ENCODE results near the gene RBM19.

RBM19 gene

DNA sequence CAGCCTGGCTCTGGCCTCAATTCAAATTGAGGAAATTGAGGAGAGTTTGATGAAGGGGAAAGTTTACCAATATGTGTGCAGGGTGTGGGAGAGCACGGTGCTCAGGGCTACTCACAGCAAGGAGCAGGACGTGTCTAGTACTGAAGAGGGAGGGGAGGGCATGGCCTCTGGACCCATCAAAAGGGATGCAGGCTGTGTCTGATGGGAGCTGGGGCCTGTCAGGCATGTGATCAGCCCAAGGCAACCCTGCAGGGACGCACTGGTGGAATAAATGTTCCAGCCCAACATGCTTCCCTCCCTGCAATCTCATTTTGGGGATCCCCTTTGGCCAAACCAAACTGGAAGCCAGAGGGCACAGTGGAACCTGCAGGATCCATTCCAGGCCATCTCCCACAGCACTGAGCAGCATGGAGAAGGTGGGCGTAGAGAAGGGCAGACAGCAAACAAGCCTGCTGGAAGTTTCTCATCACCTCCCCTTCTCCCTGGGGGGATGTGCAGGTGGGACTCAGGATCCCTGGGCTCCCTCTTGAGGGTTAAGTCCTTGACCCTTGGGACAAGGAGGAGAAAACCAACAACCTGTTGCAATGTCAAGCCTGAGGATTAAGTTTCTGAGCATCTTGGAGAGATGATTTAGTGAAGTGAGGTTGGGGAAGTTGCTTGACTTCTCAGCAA, 17.8 kb upstream of the RBM19 start:
- TF ChIP-seq ZFX (IDR thresholded peaks at IDR 0.05) = no peak
- TF ChIP-seq, protein P1, sequence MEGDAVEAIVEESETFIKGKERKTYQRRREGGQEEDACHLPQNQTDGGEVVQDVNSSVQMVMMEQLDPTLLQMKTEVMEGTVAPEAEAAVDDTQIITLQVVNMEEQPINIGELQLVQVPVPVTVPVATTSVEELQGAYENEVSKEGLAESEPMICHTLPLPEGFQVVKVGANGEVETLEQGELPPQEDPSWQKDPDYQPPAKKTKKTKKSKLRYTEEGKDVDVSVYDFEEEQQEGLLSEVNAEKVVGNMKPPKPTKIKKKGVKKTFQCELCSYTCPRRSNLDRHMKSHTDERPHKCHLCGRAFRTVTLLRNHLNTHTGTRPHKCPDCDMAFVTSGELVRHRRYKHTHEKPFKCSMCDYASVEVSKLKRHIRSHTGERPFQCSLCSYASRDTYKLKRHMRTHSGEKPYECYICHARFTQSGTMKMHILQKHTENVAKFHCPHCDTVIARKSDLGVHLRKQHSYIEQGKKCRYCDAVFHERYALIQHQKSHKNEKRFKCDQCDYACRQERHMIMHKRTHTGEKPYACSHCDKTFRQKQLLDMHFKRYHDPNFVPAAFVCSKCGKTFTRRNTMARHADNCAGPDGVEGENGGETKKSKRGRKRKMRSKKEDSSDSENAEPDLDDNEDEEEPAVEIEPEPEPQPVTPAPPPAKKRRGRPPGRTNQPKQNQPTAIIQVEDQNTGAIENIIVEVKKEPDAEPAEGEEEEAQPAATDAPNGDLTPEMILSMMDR (conservative IDR thresholded peaks at IDR 0.05) = no peak
- H3K27ac ChIP-seq = no peak overlapping the region

DNA sequence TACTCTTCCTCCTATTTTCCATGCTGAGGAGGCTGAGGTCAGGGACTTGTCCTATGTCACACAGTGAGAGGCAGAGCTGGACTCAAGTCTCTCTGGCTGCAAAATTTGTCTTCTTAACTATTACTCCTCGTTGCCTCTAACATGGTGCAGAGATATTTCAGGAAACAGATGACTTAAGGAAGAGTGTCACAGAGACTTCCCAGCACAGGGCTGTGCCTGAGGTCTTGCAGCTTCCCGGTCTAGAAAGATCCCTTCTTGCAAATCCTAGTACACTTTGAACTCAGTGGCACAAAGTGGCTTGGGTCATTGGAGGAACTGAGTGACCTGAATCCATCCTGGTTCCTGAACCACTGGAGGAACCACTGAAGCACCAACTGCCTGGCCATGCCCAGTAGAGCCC, 17.1 kb upstream of the RBM19 start:
- no peak overlapping the region for H3K27ac ChIP-seq
- TF ChIP-seq, protein P1 (conservative IDR thresholded peaks at IDR 0.05) = no peak
- no peak for TF ChIP-seq ZFX (IDR thresholded peaks at IDR 0.05)

DNA sequence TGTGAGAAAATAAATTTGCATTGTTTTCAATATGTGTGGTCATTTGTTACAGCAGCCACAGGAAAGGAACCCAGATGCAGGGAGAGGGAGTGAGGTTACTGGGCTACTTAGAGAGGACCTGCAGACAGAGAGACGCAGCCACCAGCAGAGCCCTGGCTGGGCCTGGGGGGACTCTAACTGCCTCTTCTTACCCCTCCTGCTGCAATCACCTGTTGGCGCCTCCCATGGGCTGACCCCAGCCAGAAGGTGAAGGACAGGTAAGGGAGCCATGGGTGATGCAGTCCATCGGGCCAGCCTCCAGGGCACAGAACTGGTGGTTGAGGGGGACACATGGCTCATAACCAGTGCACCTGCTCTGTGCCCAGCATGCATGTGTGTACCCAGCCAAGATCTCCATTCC, 15.8 kb upstream of the RBM19 start:
- TF ChIP-seq ZFX (IDR thresholded peaks at IDR 0.05) = no peak
- TF ChIP-seq, protein P1 (conservative IDR thresholded peaks at IDR 0.05) = no peak

DNA sequence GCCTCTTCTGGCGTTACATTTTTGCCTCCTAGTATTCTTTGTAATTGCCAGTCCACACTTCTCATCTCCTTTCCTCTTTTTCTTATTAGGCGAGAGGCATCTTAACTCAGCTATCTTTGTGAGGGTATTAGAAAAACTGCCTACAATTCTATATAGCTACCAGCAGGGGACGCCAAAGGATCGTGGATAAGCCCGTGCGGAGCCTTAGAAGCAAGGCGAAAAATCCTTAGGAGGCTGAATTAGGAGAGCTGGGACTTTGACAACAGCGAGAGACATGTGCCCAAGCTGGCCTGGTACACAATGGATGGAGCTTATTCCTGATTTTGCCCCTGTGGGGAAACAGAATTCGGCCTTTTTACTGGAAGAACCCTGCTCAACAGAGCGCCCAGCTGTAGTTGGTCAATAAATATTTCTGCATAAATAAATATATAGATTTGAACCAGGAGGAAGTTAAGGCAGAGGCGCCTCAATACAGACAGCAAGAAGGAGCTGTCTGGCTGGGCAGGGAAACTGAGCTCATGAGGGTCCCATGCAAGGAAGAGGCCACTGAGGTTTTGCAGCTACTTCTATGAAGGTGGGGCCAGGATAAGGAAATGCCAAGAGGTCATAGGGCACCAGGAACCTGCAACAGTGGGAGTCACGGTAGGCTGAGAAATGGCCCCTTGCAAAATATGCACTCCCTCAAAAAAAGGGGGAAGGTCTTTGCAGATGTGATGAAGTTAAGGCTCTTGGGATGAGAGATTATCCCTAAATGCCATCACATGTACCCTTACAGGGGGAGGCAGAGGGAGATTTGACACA, 14.6 kb upstream of the RBM19 start:
- H3K27ac ChIP-seq = no peak overlapping the region
- TF ChIP-seq ZFX (IDR thresholded peaks at IDR 0.05) = no peak
- TF ChIP-seq, protein P1 (conservative IDR thresholded peaks at IDR 0.05) = peak; percentile 95

More for the DNA sequence above, 15.8 kb upstream of the RBM19 start:
- H3K27ac ChIP-seq = no peak overlapping the region

DNA sequence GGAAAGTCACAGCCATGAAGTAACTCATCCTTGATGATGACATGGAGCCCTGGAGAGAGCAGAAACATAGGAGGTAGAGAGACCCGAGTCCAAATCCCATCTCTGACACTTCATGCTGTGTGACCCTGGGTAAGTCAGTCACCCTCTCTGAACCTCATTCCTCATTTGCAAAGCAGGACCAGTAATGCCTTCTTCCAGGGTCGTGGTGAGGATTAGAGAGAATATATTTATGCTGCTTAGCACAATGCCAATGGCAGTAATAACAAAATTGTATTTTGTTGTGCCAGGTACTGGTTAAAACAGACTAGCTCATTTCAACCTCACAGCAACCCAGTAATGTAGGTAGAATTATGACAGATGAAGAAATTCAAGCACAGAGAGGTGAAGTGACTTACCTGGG, 13.9 kb upstream of the RBM19 start:
- TF ChIP-seq ZFX (IDR thresholded peaks at IDR 0.05) = no peak
- TF ChIP-seq, protein P1 (conservative IDR thresholded peaks at IDR 0.05) = no peak
- no peak overlapping the region for H3K27ac ChIP-seq

DNA sequence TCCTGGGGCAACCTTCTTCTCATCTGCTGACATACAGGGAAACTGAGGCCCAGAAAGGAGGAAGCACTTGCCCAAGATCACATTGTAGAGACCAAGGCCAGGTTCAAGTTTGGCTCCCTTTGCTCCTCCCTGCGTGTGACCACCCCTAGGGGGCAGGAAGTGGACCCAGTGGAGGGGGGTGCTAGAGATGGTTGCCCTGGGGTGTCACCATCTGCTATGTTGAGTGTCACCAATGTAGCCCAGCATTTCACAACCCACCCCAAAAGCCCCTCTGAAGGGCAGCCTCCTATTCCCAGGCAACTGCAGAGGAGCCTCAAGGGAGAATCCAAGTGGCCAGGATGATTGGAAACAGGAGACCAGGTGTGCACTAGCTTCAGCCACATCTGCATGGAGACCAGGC, 12.0 kb upstream of the RBM19 start:
- H3K27ac ChIP-seq = no peak overlapping the region
- no peak for TF ChIP-seq ZFX (IDR thresholded peaks at IDR 0.05)
- TF ChIP-seq, protein P1 (conservative IDR thresholded peaks at IDR 0.05) = no peak

DNA sequence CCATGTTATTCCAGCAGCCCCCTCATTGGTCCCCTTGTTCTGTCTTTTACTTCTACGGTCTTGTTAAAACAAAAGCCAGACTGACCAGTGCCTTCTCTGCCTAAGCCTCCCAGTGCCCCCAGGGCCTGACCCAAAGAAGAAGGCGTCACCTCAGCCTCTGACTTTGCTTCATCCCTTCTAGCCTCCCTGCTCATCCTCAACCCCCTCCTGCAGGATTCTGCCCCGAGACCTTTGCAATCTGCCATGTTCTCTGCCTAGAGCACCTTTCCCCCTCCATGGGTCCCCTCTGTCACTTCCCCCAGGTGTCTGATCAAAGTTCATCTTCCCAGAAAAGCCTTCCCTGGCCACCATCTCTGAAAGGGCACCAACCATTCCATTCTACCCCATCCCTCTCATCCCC, 7.9 kb upstream of the RBM19 start:
- no peak overlapping the region for H3K27ac ChIP-seq
- TF ChIP-seq, protein P1 (conservative IDR thresholded peaks at IDR 0.05) = no peak
